SK-N-SH (cell line): ENCODE measurements around the gene PNMA6E.

ENCODE experiments used
- CTCF ChIP-seq: fragments of 200-600 bp; sonication (generic); IDR thresholded peaks from 2 replicates; pipeline ENCODE4 v1.6.1; 2017; ENCODE audit warnings: antibody characterized with exemption, mild to moderate bottlenecking, moderate library complexity
- EP300 ChIP-seq, 2 experiments: IDR thresholded peaks; 2 replicates each; pipeline versions ENCODE4 v1.4.0 to v1.6.1; 2012; ENCODE audit warnings: borderline replicate concordance in 1 of 2, low read depth in 1 of 2, low read length in 1 of 2
- EZH2phosphoT487 ChIP-seq: fragments of 200-600 bp; sonication (generic); IDR thresholded peaks from 2 replicates; pipeline ENCODE4 v1.6.1; 2017; ENCODE audit warnings: low read depth, mixed run types, mild to moderate bottlenecking, antibody characterized with exemption, moderate library complexity, borderline replicate concordance
- FOSL2 ChIP-seq: IDR thresholded peaks from 2 replicates; pipeline ENCODE4 v1.4.0; 2012; ENCODE audit warnings: low read depth, mild to moderate bottlenecking, moderate library complexity, borderline replicate concordance
- GATA2 ChIP-seq: sonication (generic); formaldehyde crosslinking; IDR thresholded peaks from 2 replicates; pipeline ENCODE4 v1.5.0; 2020; ENCODE audit warnings: mild to moderate bottlenecking, missing genetic modification reagents
- PBX3 ChIP-seq: IDR thresholded peaks from 2 replicates; pipeline ENCODE4; 2012
- SIN3A ChIP-seq: IDR thresholded peaks from 2 replicates; pipeline ENCODE4 v1.6.1; 2012; ENCODE audit warnings: low read depth, mild to moderate bottlenecking, low read length, moderate library complexity, borderline replicate concordance

GRCh38 chrX:153372949-153373348 is 28.2 kb downstream of the PNMA6E start:
- TF ChIP-seq FOSL2 (no peak), EZH2phosphoT487 (no peak), CTCF (no peak), PBX3 (no peak), SIN3A (no peak), EP300 (IDR thresholded peaks at IDR 0.05; ENCODE audit: borderline replicate concordance in 1 of 2, low read depth in 1 of 2, low read length in 1 of 2) (no peak), GATA2 (CRISPR knock-in tag) (no peak)
